GM18870 (cell line): Measurements from ENCODE around the gene VDAC1.
"Not testable (repeated sequence)": the region's sequence is repeated elsewhere in the genome, so short reads cannot be mapped to it uniquely, and the experiment has no call there.

ENCODE experiments used
- ATAC-seq: cut with Tn5 transposase; IDR thresholded peaks from one replicate; pipeline ENCODE4 v1.9.1; 2021; ENCODE audit warnings: moderate library complexity; ENCODE audit not compliant: unreplicated experiment

The VDAC1 gene, protein sequence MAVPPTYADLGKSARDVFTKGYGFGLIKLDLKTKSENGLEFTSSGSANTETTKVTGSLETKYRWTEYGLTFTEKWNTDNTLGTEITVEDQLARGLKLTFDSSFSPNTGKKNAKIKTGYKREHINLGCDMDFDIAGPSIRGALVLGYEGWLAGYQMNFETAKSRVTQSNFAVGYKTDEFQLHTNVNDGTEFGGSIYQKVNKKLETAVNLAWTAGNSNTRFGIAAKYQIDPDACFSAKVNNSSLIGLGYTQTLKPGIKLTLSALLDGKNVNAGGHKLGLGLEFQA

DNA sequence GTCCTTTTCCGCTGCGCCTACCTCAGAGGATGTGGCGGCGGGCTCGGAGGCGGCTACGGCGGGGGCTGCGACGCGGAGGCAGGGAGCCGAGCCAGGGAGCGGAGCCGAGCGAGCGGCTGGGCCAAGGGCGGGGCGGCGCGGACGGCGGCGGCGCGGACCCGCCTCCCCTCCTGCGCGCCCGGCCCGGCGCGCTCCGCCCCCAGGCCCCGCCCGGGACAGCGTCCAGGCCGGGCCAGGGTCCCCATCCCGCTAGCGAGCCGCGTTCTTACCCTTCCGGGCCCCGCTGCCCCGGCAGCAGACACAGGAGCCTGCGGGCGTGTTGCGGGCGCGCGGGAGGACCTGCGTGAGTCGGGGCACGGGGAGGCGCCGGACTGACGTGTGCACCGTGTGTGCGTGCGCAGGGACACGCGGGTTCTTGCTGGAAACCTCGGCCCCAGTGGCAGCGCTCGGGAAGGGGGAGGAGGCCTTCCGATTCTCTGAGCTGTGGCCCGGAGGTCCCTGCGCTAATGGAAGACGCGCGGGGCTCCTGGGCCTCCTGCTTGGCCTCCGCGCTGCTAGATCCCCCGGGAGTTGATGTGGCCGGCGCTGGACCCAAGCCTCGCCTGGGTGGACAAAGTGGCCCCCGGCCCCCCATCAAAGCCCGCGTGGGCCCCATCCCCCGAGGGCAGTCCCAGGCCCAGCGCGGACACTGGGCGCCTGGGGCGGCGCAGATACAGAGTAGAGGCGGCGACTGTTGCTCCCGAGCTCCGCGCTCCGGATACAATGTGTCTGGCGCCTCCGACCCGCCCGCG, at the start of gene VDAC1:
Gene VDAC1 (minus strand): TSS at position 350 of the 791 bp plus-strand sequence. CDS start 11,963 bp downstream, outside the sequence.
- ATAC-seq = peak; percentile 53

DNA sequence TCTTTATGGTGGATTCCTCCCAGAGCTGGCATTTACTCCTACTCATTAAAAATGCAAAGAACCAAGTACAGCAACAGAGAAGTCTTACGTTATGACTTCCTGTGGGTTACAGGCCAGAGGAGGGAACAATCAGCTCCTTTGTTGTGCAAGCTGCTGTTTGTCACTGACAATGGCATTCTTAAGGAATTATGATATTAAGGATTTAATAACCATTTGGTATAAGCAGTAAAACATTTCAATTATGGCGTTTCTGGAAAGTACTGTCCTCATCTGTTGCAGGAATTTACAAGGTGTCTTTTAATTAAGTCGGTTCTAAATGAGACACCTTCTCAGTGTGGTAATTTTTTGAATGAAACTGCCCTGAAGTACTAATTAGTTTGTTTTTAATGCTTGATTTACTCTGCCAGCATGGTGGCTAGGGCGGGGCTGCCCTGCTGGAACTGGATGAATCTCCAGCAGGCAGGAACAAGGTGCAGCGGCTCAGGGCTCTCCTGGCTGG, 49.1 kb upstream of the VDAC1 start:
- ATAC-seq = no peak

DNA sequence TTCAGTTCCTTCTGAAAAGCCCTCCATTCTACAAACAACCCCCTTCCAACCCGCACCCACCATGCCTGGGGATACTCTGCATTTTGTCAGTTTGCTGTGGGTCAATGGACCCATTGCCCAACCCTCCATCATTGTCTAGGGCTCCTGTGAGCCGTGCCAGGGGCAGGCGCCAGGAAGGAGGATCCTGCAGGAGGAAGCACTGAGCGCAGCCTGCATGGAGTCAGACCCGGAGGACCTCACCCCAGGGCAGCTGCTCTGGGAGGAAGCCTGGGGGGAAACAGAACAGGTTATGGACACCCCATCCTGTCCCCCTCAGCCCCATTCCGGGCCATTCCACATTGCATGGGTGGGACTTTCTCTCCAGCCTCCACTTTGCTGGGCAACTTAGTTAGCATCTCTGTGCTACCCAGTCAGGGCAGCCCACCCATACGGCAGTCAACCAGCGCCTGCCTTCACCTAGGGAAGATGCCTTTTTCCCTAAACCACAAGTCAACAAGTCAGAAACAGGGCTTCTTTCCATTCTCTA, 48.6 kb upstream of the VDAC1 start:
- no peak for ATAC-seq

DNA sequence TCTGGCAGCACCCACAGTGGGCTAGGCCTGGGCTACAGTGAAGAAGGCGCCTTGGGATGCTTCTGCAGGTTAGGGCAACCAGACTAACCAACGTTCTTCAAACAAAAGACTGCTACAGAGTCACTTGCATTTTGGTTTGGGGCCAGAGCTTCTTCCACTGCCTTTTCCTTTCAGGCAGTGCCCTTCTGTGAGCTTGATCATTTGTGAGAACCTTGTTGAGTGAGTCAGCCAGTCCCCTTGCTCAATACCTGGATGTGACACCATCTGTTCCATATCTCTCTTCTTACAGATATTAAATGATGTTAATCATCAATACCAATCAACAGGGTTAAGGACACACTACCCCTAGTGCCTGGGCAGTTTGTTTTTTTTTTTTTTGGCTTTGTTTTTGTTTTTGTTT, 46.5 kb upstream of the VDAC1 start:
- ATAC-seq = no peak

GRCh38 chr5:134048864-134049263, 44.1 kb upstream of the VDAC1 start:
- no peak for ATAC-seq

- ATAC-seq = no peak
Measured at GRCh38 chr5:134047687-134048056, 42.9 kb upstream of the VDAC1 start.

GRCh38 chr5:134046801-134047686, 42.3 kb upstream of the VDAC1 start:
- no peak for ATAC-seq

DNA sequence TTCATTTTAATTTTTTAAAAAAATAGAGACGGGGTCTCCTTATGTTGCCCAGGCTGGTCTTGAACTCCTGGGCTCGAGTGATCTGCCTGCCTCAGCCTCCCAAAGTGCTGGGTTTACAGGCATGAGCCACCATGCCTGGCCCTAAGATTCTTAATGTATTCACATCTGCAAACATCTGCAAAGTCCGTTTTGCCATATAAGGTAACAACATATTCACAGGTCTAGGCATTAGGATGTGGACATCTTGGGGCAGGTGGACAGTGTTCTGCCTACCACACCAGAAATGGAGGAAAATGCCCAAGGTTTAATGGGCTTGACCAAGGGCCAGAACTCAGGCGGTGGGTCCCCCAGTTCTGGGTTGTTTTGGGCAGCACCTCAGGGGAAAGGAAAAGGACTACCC, 41.6 kb upstream of the VDAC1 start:
- ATAC-seq = no peak

DNA sequence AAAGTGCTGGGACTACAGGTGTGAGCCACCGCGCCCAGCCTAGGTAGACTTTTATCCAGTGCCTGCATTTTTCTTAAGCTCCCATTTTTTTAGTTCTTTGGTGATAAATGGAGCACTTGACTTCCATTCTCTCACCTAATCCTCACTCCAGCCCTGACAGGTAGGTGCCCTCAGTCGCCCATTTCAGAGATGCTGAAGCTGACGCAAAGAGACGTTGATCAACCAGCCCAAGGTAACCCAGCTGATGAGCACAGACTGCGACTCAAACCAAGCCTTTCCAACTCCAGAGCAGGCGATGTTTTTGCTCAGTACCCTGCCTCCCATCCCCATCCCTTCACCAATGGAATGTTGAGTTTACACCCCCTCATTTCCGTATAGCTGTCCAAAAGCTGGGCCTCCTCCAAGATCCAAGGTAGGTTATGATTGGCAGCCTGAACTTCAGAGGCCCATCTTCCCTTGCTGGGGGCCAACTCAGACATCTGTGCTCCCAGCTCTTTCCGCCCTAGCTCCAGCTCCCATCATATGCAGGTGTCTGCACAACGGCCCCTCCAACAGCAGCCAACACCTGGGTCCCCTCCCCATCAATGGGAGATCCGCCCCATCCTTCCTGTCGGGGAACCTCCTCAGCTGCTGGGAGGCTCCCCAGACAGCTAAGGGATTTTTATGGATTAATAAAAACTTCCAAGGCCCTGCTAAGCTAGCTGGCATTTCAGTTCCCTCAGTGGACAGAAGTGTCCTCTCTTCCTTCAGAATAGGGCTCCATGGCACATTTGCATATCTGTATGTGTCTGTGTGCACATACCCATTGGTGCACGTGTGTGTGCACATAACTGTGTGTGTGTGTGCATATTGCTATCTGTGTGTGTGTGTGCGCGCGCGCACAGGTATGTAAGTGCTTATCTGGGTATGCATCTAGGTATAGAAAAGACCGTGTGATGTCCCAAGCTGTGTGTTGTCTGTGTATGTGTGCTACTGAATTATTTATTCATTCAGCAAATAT, 39.3 kb upstream of the VDAC1 start:
- ATAC-seq = no peak

- ATAC-seq = no peak
Measured at GRCh38 chr5:134041570-134042411, 37.0 kb upstream of the VDAC1 start.

DNA sequence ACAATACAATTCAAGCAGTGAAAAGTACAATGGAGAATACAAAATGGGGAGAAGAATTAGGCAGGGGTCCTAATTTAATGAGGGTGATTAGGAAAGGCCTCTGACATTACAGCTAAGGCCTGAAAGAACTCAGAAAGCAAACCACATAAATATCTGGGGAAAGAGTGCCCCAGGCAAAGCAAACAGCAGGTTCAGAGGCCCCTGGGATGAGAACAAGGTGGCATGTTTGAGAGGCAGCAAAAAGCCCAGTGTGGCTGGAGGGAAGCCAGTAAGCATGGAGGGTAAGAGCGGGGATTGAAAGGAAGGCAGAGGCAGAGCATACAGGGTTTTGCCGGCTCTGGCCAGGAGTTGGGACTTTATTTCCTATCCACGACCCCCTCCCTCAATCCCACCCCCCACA, 33.4 kb upstream of the VDAC1 start:
- no peak for ATAC-seq

DNA sequence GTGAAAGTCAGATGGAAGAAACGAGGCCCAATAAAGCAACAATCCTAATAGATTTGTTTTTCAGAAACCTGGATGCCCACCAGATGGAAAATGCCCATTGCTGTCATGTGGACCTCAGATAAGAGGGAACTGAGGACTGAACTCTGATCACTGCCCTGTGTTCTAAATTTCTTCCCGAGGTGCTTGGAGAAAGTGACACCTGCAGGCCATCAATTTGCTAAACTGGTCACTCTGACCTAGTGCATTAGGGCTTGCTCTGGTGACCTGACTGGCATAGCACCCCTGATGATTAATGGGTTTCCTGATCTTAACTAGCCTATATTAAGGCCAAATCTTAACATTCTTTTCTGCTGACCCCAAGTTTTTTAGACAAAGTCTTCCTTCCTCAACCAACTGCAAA, 32.4 kb upstream of the VDAC1 start:
- no peak for ATAC-seq

DNA sequence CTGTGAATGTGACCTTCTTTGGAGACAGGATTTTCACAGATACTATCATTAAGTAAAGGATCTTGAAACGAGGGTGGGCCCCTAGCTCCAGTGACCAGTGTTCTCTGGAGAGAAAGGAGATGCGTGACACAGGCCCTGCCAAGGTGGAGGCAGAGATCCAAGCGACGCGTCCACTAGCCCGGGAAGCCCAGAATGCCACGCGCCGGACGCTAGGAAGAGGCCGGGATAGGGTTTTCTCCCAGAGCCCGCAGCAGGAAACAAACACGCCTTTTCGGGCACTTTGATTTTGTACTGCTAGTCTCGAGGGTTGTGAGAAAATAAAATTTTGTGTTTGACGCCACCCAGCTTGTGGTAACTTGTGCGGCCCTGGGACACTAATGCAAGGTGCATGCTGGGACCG, 29.6 kb upstream of the VDAC1 start:
- ATAC-seq = no peak

DNA sequence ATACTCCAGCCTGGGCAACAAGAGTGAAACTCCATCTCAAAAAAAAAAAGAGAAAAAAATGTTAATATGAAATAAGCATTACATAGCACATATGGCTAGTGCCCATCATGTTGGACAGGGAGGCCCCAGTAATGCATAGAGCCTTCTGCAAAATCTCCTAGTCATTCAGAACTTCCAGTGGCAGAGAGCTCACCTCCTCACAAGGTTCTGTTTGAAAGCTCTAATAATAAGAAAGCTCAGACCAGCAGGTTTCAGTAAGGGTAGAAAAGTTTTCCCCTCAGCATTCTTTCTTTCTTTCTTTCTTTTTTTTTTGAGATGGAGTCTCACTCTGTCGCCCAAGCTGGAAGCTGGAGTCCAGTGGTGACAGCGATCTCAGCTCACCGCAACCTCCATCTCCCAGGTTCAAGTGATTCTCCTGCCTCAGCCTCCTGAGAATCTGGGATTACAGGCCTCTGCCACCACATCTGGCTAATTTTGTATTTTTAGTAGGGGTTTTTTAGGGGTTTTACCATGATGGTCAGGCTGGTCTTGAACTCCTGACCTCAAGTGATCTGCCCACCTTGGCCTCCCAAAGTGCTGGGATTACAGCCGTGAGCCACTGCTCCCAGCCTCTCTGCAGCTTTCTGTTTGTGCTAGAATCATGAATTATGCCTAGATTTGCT, 25.7 kb upstream of the VDAC1 start:
- ATAC-seq = not testable (repeated sequence)

DNA sequence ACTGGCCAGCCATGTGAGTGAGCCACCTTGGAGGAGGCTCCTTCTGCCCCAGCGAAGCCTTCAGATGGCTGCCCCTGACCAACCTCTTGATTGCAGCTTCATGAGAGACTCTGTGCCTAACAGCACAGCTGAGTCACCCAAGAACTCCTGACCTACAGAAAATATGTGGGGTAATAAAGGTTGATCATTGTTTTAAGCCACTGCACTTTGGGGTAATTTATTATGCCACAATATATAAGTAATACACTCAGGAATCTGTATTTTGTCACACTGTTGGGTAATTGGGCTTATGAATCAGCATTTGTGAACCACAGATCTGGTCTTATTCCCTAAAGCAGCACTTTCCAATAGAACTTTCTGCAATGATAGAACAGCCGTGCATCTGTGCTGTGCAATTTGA, 24.4 kb upstream of the VDAC1 start:
- ATAC-seq = no peak

- no peak for ATAC-seq
Measured at GRCh38 chr5:134028496-134028895, 23.7 kb upstream of the VDAC1 start.

- ATAC-seq = no peak
Measured at GRCh38 chr5:134027288-134027615, 22.5 kb upstream of the VDAC1 start.

DNA sequence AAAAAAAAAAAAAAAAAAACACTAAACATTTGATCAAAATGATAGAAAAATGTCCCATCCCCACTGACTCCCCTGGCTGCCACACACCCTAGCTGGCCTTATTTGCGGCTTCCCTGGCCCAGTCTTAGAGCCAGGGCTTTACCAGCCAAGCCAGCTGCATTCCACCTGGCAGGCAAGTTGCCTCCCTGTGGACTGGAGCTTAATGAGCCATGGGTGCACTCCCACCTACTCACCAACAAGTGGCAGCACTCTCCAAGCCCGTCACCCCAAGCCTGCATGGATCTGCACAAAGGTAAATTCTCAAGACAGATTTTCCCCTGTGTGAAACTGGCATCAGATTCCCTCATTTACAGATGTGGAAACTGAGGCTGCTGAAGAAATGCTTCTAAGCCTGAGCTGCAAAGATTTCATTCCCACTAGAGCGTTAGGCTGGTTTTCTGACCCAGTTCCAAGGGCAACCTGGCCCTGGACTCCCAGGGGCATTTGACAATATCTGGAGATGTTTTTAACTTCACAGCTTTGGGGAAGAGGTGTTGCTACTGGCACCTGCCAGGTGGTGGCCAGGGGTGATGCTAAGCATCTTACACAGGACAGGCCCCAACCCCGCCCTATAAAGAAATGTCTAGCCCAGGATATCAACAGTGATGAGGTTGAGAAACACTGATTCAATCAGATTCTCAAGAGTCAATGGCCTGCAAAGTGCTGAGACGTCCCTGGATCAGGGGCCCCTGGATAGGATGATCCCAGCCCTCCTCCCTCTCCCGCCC, 21.9 kb upstream of the VDAC1 start:
- ATAC-seq = no peak
